GM21423 (cell line): Measurements from ENCODE around the gene GPR78.

ENCODE experiments used
- ATAC-seq: cut with Tn5 transposase; IDR thresholded peaks from one replicate; pipeline ENCODE4 v1.9.1; 2021; ENCODE audit warnings: mild to moderate bottlenecking, moderate library complexity; ENCODE audit not compliant: unreplicated experiment

Gene GPR78

DNA sequence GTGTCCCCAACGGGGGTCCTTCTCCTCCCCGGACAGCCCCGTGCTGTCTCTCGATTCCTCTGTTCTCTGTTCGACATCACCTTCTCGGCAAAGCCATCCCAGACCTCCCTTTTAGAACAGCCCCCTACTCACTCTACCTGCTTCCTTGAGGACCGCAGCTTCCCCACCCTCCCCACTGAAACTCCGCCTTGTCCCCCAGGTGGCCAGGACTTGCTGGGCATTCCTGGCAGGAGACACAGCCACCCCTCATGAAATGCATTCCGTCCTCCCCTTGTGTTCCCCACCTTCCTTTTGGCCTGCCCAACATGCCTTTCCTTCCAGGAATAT lies 34.8 kb upstream of the GPR78 start:
- no peak for ATAC-seq

DNA sequence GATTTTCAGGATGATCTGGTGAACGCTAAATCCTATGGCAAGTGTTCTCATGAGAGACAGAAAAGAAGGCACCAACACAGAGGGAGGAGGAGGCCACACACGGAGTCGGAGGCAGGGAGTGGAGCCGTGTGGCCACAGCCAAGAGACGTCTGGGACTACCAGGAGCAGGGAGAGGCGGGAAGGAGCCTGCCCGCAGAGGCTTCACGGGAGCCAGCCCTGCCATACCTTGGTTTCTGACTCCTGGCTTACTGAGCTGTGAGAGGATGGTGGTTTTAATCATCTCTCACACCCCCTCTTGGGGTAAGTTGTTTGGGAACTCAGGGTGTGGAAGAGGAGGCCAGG lies 33.5 kb upstream of the GPR78 start:
- ATAC-seq: no peak

DNA sequence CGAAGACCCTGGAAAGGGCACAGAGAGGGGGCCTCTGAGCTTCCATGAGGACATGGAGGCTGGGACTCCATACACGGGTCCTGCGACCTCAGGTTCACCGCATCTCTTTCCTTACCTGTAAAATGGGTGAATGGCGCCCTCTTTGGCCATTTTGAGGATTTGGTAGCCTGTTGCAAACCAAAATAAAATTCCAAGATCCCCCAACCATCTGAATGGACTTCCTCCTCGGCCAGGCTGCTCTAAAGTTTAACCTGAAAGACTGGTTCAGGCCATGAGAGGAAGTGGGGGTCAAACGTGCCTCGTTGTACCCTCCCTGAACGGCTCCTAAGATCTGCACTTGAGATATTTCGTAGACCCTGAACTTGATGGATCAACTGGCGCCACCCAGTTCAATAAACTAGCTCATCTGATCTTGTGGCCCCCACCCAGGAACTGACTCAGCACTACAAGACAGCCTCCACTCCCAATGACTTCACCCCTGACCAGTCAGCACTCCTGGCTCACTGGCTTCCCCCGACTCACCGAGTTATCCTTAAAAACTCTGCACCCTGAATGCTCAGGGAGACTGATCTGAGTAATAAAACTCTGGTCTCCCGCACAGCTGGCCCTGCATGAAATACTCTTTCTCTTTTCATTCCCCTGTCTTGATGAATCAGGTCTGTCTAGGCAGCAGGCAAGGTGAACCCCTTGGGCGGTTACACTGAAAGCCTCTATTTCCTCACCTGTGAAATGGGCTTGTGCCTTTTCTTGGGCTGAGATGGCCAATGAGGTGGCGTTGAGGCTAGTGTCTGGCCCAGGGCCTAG lies 32.9 kb upstream of the GPR78 start:
- no peak for ATAC-seq

DNA sequence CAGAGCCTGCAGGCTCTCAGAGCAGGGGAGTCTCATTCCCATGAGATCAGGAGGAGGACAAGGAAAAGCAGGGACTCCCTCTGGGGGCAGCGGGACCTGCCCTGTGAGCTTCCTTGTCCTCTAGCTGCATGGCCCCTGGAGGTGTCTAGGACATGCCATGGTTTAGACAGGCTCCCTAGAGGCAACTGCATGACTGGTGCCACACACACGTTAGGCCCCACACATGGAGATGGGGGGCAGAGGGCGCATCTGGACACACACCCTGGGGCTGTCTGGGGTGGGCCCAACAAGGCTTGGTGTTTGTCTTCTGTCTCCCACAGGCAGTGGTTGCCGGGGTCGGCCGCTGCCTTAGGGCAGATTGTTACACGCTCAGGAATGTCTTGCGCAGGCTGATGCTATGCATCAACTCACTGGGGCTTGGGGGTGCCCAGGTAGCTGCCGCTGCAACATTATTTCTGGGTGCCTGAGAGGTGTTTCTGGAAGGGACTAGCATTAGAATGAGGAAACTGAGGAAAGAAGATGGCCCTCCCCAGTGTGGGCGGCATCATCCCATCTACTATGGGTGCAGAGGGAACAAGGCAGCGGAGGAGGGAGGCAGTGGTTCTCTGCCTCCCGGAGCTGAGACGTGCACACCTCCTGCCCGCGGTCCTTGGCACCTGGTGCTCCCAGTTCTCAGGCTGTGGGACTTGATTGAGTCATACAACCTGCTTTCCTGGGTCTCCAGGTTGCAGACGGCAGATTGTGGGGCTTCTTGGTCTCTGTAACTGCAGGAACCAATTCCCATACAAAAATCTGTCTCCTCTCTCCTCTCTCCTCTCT lies 32.1 kb upstream of the GPR78 start:
- ATAC-seq: no peak

DNA sequence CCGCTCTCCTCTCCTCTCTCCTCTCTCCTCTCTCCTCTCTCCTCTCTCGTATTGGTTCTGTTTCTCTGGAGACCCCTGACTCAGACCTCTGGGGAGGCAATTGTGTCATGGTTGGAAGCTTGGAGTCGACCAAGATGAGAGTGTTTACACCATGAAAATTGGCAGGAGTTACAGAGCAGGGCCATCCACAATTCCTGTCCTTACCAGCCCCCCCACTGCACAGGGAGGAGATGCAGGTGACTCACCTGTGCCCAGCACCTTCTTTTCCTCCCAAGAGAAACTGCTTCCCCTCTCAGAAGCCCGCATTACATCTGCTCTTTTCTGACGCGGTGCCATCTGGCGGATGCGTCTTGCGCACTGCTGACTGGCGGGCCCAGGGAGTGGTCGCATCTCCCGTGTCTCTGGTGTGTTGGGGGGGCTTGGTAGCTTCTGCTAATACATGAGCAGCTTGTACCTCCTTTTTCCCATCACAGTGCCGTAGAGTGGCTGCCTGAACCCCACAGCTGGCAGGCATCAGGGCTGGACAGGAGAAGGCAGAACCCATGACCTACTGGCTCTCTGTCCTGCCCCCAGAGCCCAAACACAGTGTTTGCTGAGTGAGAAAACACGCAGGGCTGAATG lies 31.4 kb upstream of the GPR78 start:
- ATAC-seq: no peak

DNA sequence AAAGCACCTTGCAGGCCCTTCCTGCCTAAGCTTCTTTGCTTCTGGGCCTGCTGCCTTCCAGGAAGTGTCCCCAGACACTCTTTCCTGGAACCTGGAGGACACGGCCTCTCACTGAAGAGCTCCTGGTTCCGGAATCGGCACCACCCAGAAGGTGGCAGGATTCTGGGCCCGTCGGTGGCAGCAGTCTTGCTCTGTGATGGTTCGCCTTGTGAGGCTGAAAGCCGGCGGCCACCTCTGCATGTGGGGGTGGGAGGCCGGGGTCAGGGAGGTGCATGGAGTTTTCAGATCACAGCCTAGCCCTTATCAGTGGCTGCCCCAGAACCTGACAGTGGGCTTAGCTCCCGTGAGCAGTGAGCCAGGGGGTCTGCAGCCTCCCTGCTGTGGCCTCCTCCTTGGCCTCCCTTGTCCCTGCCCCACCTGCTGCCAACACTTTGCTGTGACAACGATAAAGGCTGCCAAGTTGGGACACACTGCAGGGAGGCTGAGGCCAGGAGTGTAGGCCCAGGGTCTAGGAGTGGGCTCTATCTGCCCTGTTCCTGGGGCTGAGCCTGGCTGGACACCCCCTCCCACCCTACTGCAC lies 30.8 kb upstream of the GPR78 start:
- ATAC-seq: no peak

DNA sequence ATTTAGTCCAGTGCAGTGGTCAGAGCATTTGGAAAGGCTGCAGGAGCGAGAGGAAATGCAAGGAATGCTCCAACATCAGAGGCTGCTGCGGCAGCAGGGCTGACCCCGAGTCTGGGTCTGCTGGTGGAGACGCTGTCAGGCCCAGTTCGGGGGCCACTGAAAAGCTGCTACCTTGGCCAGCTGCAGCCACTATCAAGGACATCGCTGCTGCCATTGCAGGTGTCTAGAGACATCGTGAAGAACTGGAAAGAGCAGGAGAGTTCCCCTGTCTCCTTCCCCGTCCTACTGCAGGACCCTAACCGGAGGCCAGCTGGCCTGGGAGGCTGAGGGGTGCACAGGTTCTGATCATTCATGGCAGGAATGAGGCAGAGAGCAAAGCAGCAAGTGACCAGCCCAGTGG lies 29.5 kb upstream of the GPR78 start:
- ATAC-seq: no peak

DNA sequence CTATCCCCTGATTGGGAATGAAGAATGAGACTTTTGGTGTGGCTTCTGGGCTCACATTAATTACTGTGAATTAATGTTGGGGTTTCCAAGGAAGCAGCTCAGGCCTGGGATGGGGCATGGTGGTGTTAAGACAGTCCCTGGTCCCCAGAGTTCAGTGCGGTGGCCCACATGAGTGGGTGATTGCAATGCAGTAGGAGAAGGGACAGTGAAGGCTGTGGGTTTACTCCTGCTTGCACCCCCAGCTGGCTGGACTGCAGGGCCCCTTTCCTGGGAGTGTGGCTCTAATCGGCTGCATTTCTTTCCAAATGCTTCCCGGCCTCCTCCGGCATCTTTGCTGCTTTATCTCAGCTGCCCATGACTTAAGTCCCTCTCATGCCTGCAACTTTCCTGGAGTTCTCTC lies 28.2 kb upstream of the GPR78 start:
- no peak for ATAC-seq

DNA sequence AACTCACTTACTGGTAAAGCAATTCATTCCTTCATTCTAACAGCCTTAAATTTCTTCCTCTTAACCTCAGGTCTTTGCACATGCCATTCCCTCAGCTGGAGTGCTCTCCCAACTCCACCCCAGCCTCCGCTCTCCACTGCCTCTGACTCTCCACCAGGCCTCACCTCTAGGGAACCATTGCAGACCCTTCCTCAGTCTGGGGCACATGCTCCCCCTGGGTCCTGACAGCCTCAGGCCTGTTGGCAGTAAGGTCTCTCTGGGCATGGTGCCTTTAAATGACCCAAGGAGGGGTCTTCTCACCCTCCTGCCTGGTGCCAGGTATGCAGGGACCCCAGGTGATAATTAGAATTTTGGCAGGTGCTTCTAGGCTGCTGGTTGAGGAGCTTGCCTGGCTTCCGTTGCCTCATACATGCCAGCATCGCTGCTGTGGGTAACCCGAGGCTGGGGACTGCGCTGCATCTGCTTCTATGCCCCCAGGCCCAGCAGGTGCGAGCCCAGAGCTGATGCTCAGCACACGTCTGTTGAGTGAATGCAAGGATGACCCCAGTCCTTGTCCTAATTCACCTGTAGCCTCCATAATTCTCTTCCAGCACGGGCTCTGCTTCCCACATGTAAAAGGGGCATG lies 27.5 kb upstream of the GPR78 start:
- no peak for ATAC-seq

DNA sequence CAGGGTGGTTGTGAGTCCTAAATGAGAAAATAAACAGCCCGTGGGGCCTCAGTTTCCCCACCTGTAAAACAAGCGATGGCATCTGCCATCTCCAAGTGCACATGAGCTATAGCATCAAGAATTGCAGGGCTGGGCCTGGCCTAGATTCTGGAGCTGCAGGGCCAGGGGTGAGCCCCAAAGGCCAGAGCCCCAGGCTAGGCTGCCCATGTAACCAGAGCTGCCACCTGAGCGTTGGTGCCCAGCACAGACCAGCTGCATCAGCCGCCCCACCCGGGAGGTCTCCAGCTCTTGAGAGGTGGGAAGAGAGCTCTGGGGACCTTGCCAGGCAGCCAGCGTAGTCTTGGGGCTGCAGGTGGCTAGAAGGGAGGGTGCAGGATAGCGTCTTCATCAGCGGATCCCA lies 27.0 kb upstream of the GPR78 start:
- ATAC-seq: no peak

DNA sequence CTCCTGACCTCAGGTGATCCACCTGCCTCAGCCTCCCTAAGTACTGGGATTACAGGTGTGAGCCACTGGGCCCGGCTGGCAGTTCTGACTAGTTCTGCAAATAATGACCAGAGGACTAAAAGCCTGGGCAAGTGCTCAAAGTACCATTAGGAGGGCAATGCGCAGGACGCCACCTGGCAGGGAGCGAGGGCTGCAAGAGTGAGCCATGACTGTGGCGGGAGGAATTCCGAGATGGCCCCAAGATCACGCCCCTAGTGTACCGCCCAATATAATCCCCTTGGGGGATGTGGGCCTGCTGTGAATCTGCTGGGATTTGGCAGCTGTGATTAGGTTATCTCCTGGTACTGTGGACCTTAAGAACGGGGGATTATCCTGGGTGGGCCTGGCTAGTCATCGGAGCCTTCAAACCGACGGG lies 26.2 kb upstream of the GPR78 start:
- ATAC-seq: no peak

DNA sequence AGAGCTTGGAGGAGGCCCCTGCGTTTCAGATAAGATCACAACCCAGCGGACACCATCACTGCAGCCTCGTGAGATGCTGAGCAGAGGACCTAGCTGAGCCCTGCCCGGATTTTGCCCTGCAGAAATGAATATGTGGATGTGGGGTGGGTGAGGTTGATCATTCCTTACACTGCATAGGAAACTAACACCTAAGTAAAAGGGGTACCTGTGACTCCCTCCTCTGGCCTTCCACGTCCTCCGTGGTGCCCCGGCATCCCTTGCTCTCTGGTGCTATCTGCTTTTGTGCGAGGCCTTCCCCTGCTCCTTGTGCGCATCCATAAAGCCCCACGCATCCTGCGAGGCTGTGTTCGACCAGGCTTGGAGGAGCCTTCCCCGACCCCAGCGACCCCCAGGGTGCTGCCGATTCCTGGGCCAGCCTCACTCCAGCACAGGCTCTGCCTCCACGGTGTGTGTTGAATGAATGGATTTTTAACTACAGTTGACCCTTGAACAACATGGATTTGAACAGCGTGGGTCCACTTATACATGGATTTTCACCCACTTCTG lies 25.6 kb upstream of the GPR78 start:
- ATAC-seq: no peak

DNA sequence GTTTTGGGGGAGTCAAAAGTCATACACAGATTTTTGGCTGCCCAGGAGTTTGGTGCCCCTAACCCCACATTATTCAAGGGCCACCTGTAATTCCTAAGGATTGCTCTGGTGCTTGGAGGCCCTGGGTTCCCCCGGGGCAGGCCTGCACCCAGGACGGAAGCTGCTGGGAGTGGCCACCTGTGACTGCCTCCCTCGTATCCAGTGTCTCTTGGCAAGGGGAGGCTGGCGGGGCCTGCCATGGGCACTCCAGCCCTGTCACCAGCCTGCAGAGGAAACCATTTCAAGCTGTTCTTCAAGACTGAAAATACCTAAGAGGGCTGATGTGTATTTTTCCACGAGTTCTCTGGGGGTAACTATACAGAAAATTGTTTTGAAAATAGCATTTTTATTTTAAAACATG lies 24.5 kb upstream of the GPR78 start:
- no peak for ATAC-seq

DNA sequence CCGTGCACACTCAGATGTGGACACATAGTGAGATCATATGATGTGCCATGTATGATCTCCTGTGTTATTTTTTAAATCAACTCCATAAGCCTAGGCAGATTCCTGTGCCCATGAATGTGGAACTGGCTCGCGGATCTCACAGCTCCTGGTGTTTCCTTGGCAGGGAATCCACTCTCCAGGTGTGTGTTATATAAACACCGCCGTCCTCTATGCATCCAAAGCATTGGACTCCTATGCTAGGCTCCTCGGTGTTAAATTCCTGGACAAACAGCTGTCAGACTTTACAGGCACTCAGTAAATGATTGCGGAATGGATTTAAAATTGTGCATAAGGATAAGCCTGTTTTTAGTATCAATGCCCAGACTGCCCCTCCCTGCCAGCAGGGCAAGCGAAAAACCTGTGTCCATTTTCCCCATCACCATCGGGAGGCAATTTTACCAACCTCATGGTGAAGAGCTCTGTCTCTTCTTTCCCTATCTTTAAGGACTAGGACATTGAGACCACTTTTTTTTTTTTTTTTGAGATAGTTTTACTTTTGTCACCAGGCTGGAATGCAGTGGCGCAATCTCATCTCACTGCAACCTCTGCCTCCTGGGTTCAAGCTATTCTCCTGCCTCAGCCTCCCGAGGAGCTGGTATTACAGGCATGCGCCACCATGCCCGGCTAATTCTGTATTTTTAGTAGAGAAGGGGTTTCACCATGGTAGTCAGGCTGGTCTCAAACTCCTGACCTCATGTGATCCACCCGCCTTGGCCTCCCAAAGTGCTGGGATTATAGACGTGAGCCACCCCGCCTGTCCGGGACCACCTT lies 23.6 kb upstream of the GPR78 start:
- ATAC-seq: no peak

DNA sequence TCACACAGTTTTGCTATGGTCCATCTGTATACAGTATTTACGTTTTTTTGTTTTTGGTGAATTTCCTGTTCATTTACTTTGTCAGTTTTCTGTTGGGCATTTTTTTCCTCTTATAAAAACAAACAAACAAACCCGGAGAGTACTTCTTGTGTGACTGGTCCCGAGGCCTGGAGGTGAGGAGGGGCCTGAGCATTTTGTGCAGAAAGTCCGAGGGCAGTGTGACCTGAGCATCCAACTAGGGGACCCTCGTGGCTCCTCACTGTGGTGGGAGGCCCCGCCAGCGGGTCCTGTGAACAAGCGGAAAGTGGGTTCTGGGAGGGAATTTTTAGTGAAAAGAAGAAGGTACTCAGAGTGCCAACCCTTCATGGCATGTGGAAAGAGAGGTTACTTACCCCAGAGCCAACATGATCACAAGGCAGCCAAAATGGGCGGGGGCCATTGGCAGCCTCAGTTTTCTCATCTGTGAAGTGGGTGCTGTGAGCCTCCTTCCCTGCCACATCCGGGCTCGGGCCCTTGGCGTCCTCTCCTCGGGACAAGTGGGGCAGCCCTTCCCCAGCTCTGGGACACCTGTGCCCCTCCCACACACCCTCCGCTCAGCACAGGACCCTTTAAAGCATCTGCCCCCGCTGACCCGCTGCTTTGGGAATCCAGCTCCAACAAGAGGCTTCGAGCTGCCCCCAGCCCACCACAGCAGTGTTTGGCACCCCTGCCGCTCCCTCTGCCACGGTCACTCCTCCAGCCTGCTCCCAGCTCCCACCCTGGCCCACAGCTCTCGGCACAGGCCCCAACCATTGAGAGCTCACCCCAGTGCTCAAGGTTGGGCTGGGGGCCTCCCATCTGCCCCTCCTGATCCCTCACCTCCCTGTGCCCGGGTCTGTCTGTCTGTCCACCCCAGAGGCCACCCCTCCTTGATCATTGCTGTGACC lies 22.8 kb upstream of the GPR78 start:
- no peak for ATAC-seq

DNA sequence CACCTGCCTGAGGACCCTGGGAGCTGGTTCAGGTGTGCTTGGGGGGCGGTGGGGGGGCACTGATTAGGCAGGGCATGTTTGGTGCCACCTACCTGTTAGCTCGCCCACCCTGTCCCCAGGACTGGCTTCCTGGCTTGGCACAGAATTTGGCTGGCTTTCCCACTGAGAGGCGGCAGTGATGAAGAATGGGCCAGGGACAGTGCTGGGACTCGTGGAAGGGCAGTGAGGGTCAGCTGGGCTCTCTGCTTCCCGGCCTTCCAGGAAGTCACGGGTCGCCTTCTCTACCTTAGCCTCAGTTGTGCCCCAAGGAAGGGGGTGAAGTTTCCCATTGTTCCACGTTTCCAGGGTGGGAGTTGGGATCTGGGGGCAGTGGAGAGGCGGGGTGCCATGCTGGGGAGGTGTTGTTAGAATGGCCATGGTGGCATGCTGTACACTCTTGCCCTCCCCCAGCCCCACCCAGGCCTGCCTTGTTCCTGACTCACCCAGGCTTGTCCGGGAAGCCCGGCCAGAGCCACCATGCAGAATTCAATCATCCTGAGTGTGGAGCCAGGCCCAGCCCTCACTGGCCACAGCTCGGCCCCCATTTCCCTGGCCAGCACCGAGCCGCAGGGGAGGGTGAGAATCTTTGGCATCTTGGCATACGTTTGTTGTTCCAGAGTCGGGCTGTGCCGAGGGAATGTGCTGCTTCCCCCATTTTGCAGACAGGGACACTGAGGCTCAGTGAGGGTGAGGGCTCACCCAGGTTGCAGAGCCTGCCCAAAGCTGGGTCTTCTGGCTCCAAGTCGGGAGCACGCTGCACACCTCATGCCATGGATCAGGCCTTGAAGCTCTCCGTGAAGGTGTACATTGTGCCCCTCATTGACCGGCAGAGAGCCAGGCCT lies 21.9 kb upstream of the GPR78 start:
- ATAC-seq: no peak

DNA sequence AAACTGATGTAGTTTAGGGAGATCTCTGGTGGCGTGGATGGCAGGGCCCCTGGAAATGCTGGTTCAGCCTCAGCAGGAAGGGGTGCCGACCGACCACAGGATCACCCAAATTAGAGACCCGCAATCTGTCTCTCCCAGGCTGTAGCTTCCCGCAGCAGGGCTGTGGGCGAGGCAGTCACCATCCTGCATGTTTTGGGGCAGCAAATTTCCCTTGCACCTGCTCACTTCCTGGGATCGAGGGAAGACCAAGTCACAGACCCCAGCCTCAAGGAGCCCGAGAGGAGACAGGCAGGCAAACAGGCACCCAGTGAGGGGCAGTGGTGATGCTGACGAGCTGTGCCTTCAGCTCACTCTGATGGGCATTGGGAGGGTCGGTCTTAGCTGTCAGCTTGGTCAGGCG lies 21.2 kb upstream of the GPR78 start:
- ATAC-seq: no peak
